Measurements from ENCODE around the gene CRACR2B.
A peak's percentile ranks its signal among the peaks of the same experiment; 100 is the strongest.

The CRACR2B gene

GRCh38 chr11:811446-812245 lies 16.1 kb upstream of the CRACR2B start:
- in situ Hi-C loops (cut with MboI; ENCODE audit: low sequenced_read_pairs, unreplicated experiment) = no loop called here
- TF ChIP-seq, protein P1, sequence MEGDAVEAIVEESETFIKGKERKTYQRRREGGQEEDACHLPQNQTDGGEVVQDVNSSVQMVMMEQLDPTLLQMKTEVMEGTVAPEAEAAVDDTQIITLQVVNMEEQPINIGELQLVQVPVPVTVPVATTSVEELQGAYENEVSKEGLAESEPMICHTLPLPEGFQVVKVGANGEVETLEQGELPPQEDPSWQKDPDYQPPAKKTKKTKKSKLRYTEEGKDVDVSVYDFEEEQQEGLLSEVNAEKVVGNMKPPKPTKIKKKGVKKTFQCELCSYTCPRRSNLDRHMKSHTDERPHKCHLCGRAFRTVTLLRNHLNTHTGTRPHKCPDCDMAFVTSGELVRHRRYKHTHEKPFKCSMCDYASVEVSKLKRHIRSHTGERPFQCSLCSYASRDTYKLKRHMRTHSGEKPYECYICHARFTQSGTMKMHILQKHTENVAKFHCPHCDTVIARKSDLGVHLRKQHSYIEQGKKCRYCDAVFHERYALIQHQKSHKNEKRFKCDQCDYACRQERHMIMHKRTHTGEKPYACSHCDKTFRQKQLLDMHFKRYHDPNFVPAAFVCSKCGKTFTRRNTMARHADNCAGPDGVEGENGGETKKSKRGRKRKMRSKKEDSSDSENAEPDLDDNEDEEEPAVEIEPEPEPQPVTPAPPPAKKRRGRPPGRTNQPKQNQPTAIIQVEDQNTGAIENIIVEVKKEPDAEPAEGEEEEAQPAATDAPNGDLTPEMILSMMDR (IDR thresholded peaks at IDR 0.05; ENCODE audit: borderline replicate concordance, control extremely low read depth, extremely low read depth, insufficient read depth, missing control alignments) = peak; percentile 13
- no peak for DNase-seq (ENCODE audit: low spot score)

- in situ Hi-C loops (cut with MboI; ENCODE audit: low sequenced_read_pairs, unreplicated experiment) = no loop called here
- TF ChIP-seq, protein P1 (IDR thresholded peaks at IDR 0.05; ENCODE audit: borderline replicate concordance, control extremely low read depth, extremely low read depth, insufficient read depth, missing control alignments) = no peak
- no peak for DNase-seq (ENCODE audit: low spot score)
Measured at GRCh38 chr11:812390-812789, 15.3 kb upstream of the CRACR2B start.

GRCh38 chr11:813072-813455 lies 14.7 kb upstream of the CRACR2B start:
- DNase-seq (ENCODE audit: low spot score) = no peak
- TF ChIP-seq, protein P1 (IDR thresholded peaks at IDR 0.05; ENCODE audit: borderline replicate concordance, control extremely low read depth, extremely low read depth, insufficient read depth, missing control alignments) = no peak
- in situ Hi-C loops (cut with MboI; ENCODE audit: low sequenced_read_pairs, unreplicated experiment) = no loop called here

GRCh38 chr11:813456-814096 lies 14.1 kb upstream of the CRACR2B start:
- TF ChIP-seq, protein P1 (IDR thresholded peaks at IDR 0.05; ENCODE audit: borderline replicate concordance, control extremely low read depth, extremely low read depth, insufficient read depth, missing control alignments) = no peak
- in situ Hi-C loops (cut with MboI; ENCODE audit: low sequenced_read_pairs, unreplicated experiment) = no loop called here
- no peak for DNase-seq (ENCODE audit: low spot score)

DNA sequence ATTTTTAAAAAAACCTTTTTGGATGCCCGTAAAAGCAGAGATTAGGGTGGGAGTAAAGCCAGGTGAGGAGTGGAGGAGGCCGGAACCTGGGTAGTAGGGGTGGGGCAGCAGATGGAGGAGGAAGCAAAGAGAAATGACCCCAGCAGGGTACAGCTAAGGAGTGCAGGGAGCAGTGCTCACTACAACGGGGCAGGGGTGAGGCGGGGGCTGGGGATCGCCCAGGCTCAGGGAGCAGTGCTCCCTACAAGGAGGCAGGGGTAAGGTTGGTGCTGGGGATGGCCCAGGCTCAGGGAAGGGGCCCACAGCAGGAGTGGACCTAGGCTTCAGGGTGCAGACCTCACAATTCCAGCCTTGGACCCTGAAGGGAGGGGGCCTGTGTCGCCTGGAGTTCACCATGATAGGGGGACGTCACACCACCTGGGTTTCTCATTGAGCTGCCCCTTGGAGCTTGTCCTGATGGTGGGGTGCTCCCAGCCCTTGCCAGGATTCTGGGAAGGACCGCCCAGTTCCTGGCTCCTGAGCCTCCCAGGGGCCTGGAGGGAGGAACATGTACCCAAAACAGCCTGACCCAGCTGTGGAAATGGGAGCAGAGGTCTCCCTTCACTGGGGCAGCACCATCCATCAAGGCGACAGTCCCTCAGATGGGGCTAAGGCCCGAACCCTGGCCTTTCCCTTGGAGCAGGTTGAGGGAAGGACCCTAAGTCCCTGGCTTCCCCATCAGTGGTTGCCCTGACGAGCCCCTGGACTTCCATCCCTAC lies 11.9 kb upstream of the CRACR2B start:
- TF ChIP-seq, protein P1 (IDR thresholded peaks at IDR 0.05; ENCODE audit: borderline replicate concordance, control extremely low read depth, extremely low read depth, insufficient read depth, missing control alignments) = no peak
- DNase-seq (ENCODE audit: low spot score) = no peak
- in situ Hi-C loops (cut with MboI; ENCODE audit: low sequenced_read_pairs, unreplicated experiment) = no loop called here

DNA sequence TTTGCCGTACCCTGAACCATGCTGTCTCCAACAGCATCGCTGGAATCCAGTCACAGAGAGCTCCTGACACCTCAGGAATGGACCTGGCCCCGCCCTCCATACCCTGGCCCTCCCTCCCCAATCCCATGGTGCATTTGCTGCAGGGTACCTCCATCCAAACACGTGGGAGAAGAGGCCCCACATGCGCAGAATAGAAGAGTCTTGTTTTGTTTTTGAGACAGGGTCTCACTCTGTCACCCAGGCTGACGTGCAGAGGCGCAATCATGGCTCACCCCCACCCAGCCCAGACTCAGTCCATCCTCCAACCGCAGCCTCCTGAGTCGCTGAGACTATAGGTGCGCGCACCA lies 11.3 kb upstream of the CRACR2B start:
- in situ Hi-C loops (cut with MboI; ENCODE audit: low sequenced_read_pairs, unreplicated experiment) = no loop called here
- DNase-seq (ENCODE audit: low spot score) = no peak
- TF ChIP-seq, protein P1 (IDR thresholded peaks at IDR 0.05; ENCODE audit: borderline replicate concordance, control extremely low read depth, extremely low read depth, insufficient read depth, missing control alignments) = no peak
